Fibroblast of the aortic adventitia (primary cell): ENCODE data around the gene SUMF2. TPM values are rescaled to one million over a fixed set of nuclear protein-coding genes. Genes with fewer than 3 reads are reported as not detected.
"Not testable (repeated sequence)": the region's sequence is repeated elsewhere in the genome, so short reads cannot be mapped to it uniquely, and the experiment has no call there.

Experiments used
- DNase-seq: peaks from one replicate; pipeline ENCODE4 v3.0.0-alpha.2; 2010; ENCODE audit warnings: low read depth
- H3K4me3 ChIP-seq: 2 replicates; pipeline ENCODE4 v1.5.1; 2011; ENCODE audit warnings: low read depth, mild to moderate bottlenecking, control low read depth, low read length, moderate library complexity
- total RNA-seq: library from RNA; depleted of rRNA; stranded (reverse); fragments of >200 nt; gene quantifications from 2 replicates; pipeline ENCODE4 v1.2.3, GENCODE V29; 2012; ENCODE audit warnings: low replicate concordance
- TF ChIP-seq, protein P1 (sequence below): IDR thresholded peaks from 2 replicates; pipeline ENCODE4 v1.5.1; 2011; ENCODE audit warnings: mild to moderate bottlenecking, low read length, control low read depth, inconsistent platforms; ENCODE audit not compliant: insufficient read depth

Gene SUMF2
- total RNA-seq, 1 donor: 199 TPM

DNA sequence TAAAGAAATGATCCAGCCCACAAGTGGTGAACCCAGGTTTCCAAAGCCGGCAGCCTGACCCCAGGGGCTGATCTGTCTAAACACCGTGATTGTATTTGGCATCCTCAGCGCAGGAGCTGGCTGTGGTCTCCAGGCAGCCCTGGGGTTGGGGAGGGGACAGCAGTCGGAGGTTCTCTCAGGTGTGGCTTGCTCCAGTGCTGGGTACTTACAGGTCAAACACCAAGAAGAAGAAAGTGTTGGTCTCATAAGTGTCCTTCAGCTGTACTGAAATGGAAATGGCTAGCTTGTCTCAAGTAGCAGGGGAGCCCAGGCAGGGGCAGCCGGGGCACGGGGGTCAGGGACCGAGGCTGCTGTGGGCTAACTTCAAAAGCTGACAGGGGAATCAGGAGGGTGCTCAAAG, 22.7 kb downstream of the SUMF2 start:
- no peak overlapping the region for H3K4me3 ChIP-seq
- TF ChIP-seq, protein P1, sequence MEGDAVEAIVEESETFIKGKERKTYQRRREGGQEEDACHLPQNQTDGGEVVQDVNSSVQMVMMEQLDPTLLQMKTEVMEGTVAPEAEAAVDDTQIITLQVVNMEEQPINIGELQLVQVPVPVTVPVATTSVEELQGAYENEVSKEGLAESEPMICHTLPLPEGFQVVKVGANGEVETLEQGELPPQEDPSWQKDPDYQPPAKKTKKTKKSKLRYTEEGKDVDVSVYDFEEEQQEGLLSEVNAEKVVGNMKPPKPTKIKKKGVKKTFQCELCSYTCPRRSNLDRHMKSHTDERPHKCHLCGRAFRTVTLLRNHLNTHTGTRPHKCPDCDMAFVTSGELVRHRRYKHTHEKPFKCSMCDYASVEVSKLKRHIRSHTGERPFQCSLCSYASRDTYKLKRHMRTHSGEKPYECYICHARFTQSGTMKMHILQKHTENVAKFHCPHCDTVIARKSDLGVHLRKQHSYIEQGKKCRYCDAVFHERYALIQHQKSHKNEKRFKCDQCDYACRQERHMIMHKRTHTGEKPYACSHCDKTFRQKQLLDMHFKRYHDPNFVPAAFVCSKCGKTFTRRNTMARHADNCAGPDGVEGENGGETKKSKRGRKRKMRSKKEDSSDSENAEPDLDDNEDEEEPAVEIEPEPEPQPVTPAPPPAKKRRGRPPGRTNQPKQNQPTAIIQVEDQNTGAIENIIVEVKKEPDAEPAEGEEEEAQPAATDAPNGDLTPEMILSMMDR: no peak
- no peak for DNase-seq

DNA sequence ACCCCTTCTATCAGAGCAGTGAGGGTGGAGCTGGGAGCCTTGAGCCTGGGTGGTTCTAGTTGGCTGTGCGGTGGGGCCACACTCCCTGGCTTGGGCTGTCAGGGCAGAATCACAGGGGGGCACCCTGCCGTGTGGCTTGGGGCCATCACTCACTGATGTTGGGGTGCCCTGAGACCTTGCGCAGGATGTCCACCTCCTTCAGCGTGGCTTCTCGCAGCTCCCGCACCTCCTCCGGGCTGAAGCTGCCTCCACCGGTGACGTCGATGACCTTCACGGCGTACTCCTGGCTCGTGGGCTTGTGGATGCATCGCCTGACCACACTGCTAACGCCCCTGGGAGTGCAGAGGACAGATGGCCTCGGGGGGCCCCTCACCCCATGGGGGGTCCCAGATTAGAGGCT, 23.4 kb downstream of the SUMF2 start:
- TF ChIP-seq, protein P1: no peak

DNA sequence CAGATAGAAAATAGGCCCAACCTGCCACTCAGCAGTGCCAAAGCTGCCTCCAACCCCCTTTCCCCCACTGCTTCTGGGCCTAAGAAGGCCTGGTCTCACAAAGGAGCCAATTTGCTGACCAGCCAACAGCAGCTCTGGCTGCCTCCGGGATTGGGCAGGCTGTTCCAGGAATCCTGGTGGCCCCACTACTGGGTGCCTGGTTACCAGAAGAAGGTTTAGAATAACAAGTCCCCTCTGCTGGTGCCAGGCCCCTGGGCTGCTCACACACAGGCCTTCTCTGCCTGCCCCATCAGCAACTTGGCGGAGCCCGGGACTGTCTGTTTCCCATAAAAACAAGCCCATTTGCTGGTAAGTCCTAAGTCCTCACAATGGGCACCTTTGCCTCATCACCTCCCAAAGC, 27.5 kb downstream of the SUMF2 start:
- no peak overlapping the region for H3K4me3 ChIP-seq
- peak; percentile 68 for DNase-seq
- TF ChIP-seq, protein P1: no peak

More for the DNA sequence above, 23.4 kb downstream of the SUMF2 start:
- DNase-seq: no peak
- H3K4me3 ChIP-seq: no peak overlapping the region

DNA sequence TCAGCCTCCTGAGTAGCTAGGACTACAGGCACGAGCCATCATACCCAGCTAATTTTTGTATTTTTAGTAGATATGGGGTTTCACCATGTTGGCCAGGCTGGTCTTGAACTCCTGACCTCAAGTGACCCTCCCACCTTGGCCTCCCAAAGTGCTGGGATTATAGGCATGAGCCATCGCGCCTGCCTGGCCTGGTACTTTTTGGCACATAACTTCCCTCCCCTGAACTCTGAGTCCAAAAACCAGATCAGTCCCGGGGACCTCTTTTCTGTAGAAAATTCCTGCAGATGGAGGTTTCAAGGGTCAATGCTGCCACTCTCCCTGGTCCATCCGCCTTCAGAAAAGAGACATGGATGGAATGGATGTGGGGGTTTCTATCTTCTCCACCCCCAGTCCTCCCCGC, 28.3 kb downstream of the SUMF2 start:
- not testable (repeated sequence) for DNase-seq
- peak overlapping the region; percentile 2 for H3K4me3 ChIP-seq

DNA sequence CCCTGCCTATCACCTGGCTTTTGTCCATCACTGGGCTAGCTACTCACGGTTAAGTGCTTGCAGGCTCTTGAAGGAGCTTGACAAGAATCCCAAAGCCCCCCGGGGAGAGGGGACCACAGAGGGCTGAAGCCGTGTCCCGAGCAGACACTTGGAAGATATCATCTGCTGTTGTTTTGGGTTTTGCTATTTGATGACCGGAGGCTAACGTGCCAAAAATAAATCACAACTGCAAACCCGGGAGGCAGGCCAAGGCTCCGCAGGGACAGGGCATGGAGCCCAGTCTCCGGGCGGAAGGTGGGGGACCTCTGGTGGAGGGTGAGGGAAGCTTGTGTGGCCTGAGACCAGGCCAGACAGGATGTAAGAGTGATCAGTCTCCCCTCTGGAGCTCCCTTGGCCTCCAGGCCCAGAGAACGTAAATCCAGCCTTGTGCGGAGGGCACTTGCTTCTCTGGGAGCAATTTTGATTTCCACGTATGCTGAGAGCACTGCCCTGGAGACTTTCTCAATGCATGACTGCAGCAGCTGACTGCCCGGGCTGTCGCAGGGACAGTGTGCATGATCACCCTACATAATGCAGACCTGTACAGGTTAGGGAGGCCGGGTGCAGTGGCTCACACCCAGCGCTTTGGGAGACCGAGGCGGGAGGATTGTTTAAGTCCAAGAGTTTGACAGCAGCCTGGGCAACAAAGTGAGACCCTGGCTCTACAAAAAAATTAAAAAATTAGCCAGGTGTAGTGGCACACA, 28.9 kb downstream of the SUMF2 start, which contains the start of gene PHKG1:
PHKG1 (minus strand) TSS at position 164 of the 743 bp plus-strand sequence. CDS start 4,011 bp downstream, outside the sequence.
- DNase-seq: peak; percentile 91
- peak within 1 kb of the TSS; percentile 2 for H3K4me3 ChIP-seq
- TF ChIP-seq, protein P1: peak; percentile 77

DNA sequence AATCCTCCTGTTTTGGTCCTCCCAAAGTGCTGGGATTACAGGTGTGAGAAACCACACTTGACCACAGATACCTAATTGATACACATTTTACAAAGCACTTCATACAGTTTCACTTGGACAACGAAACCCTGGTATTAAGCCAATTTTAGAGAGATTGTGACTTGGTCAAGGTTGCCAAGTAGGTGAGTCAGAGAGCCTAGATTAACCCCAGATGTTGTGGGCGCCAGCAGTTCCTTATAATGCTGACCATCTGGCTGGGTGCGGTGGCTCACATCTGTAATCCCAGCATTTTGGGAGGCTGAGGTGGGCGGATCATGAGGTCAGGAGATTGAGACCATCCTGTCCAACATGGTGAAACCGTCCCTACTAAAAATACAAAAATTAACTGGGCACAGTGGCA, 33.6 kb downstream of the SUMF2 start:
- H3K4me3 ChIP-seq: no peak overlapping the region

DNA sequence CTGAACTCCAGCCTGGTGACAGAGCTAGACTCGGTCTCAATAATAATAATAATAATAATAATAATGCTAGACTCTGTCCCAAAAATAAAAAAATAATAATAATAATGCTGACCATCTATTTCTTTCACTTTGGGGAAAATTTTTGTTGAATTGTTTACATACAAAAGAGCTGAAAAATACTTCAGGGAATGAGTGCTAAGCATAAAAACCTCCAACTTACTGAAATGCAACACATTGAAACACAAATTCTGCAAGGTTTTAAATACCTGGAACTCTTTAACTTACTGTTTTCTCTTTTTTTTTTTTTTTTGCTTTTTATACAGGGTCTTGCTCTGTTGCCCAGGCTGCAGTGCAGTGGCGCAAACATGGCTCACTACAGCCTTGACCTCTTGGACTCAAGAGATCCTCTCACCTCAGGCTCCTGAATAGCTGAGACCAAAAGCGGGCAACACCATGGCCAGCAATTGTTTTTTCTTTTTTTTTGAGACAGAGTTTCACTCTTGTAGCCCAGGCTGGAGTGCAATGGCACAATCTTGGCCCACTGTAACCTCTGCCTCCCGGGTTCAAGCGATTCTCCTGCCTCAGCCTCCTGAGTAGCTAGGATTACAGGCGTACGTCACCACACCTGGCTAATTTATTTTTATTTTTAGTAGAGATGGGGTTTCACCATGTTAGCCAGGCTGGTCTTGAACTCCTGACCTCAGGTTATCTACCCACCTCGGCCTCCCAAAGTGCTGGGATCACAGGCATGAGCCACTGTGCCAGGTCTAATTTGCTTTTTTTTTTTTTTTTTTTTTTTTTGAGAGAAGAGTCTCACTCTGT, 34.3 kb downstream of the SUMF2 start:
- not testable (repeated sequence) for H3K4me3 ChIP-seq, DNase-seq

More for the DNA sequence above, 33.6 kb downstream of the SUMF2 start:
- DNase-seq: peak; percentile 98
- TF ChIP-seq, protein P1: no peak
